ENCODE measurements around the gene ASGR1. TPM values are rescaled to one million over a fixed set of nuclear protein-coding genes. Genes with fewer than 3 reads are reported as not detected.

The ASGR1 gene
- polyA plus RNA-seq, 1 donor = 2.3 TPM

DNA sequence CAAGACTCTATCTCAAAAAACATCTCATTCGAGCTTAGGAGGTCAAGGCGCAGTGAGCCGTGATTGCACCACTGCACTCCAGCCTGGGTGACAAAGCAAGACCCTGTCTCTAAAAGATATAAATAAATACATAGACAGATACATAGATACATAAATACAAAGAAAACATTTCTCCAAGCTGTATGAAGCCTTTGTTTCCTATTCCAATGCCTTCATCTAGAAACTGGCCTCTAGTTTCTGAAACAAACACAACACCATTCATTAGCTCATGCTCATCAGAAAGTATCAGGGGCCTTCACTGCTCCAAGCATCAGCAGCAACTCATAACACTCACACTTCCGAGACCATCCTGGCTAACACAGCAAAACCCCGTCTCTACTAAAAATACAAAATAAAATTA, 54.2 kb downstream of the ASGR1 start:
- no peak for DNase-seq (ENCODE audit: low read depth)

DNA sequence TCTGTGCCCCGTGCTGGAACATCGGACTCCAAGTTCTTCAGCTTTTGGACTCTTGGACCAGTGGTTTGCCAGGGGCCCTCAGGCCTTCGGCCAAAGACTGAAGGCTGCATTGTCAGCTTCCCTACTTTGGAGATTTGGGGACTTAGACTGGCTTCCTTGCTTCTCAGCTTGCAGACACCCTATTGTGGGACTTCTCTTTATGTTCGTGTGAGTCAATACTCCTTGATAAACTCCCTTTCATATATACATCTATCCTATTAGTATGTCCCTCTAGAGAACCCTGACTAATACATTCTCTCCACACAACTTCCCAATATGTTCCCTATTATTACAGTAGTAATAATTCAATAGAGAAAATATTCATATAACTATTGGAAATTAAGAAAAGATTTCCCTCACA, 55.3 kb downstream of the ASGR1 start:
- DNase-seq (ENCODE audit: low read depth) = no peak

Other genes with a start within 250 kb of the ASGR1 start
- gene ALOX12, start 183.3 kb downstream of the ASGR1 start, polyA plus RNA-seq (ENCODE audit: insufficient read length) = 1.9 TPM
- gene RNASEK, start 166.7 kb downstream of the ASGR1 start, polyA plus RNA-seq (ENCODE audit: insufficient read length) = 118 TPM
- gene BCL6B, start 156.3 kb downstream of the ASGR1 start, polyA plus RNA-seq (ENCODE audit: insufficient read length) = 19.3 TPM
- 0.96 TPM for gene SLC16A13, start 143.4 kb downstream of the ASGR1 start, polyA plus RNA-seq (ENCODE audit: insufficient read length)
- 0.33 TPM for gene SLC16A11, start 135.3 kb downstream of the ASGR1 start, polyA plus RNA-seq (ENCODE audit: insufficient read length)
- gene CLEC10A, start 99.1 kb downstream of the ASGR1 start, polyA plus RNA-seq (ENCODE audit: insufficient read length) = 2.2 TPM
- gene ASGR2, start 64.5 kb downstream of the ASGR1 start, polyA plus RNA-seq (ENCODE audit: insufficient read length) = 0.11 TPM
- gene DLG4, start 40.5 kb upstream of the ASGR1 start, polyA plus RNA-seq (ENCODE audit: insufficient read length) = 18.0 TPM
- 243 TPM for gene ACADVL, start 40.6 kb upstream of the ASGR1 start, polyA plus RNA-seq (ENCODE audit: insufficient read length)
- gene DVL2, start 55.1 kb upstream of the ASGR1 start, polyA plus RNA-seq (ENCODE audit: insufficient read length) = 36.2 TPM
- 35.7 TPM for gene PHF23, start 60.1 kb upstream of the ASGR1 start, polyA plus RNA-seq (ENCODE audit: insufficient read length)
- gene GABARAP, start 63.1 kb upstream of the ASGR1 start, polyA plus RNA-seq (ENCODE audit: insufficient read length) = 246 TPM
- 187 TPM for gene CTDNEP1, start 72.4 kb upstream of the ASGR1 start, polyA plus RNA-seq (ENCODE audit: insufficient read length)
- 48.5 TPM for gene ELP5, start 72.8 kb upstream of the ASGR1 start, polyA plus RNA-seq (ENCODE audit: insufficient read length)
- 0.99 TPM for gene CLDN7, start 83.1 kb upstream of the ASGR1 start, polyA plus RNA-seq (ENCODE audit: insufficient read length)
- gene SLC2A4, start 102.3 kb upstream of the ASGR1 start, polyA plus RNA-seq (ENCODE audit: insufficient read length) = 39.2 TPM
- 2.4 TPM for gene YBX2, start 115.3 kb upstream of the ASGR1 start, polyA plus RNA-seq (ENCODE audit: insufficient read length)
- gene EIF5A, start 128.3 kb upstream of the ASGR1 start, polyA plus RNA-seq (ENCODE audit: insufficient read length) = 281 TPM
- 60.5 TPM for gene GPS2, start 136.0 kb upstream of the ASGR1 start, polyA plus RNA-seq (ENCODE audit: insufficient read length)
- gene NEURL4, start 150.0 kb upstream of the ASGR1 start, polyA plus RNA-seq (ENCODE audit: insufficient read length) = 18.7 TPM
- 11.3 TPM for gene ACAP1, start 157.2 kb upstream of the ASGR1 start, polyA plus RNA-seq (ENCODE audit: insufficient read length)
- 6.5 TPM for gene KCTD11, start 172.8 kb upstream of the ASGR1 start, polyA plus RNA-seq (ENCODE audit: insufficient read length)
- not detected for gene TMEM95, start 175.8 kb upstream of the ASGR1 start, polyA plus RNA-seq (ENCODE audit: insufficient read length)
- 0.71 TPM for gene TNK1, start 201.7 kb upstream of the ASGR1 start, polyA plus RNA-seq (ENCODE audit: insufficient read length)
- 27.7 TPM for gene PLSCR3, start 215.2 kb upstream of the ASGR1 start, polyA plus RNA-seq (ENCODE audit: insufficient read length)
- 55.6 TPM for gene TMEM256, start 224.7 kb upstream of the ASGR1 start, polyA plus RNA-seq (ENCODE audit: insufficient read length)
- 24.5 TPM for gene NLGN2, start 228.5 kb upstream of the ASGR1 start, polyA plus RNA-seq (ENCODE audit: insufficient read length)
- not detected for gene SPEM1, start 241.0 kb upstream of the ASGR1 start, polyA plus RNA-seq (ENCODE audit: insufficient read length)
- gene SPEM2, start 246.2 kb upstream of the ASGR1 start, polyA plus RNA-seq (ENCODE audit: insufficient read length) = not detected
- not detected for gene SPEM3, start 249.5 kb upstream of the ASGR1 start, polyA plus RNA-seq (ENCODE audit: insufficient read length)

All from forelimb muscle (tissue), 1 donor.